Mucosa of stomach (tissue), 1 donor: ENCODE measurements around the gene TTLL9.

Source experiments
- H3K27me3 ChIP-seq: one replicate; pipeline ENCODE4 v1.7.0; 2013; ENCODE audit warnings: mild to moderate bottlenecking, low read length; ENCODE audit not compliant: control insufficient read depth, insufficient read depth
- H3K36me3 ChIP-seq: one replicate; pipeline ENCODE4 v1.7.0; 2013; ENCODE audit warnings: low read length; ENCODE audit not compliant: control insufficient read depth, insufficient read depth
- H3K4me1 ChIP-seq: one replicate; pipeline ENCODE4 v1.7.0; 2013; ENCODE audit warnings: mild to moderate bottlenecking, low read length; ENCODE audit not compliant: control insufficient read depth, insufficient read depth
- H3K4me3 ChIP-seq: one replicate; pipeline ENCODE4 v1.7.0; 2013; ENCODE audit warnings: low read length
- H3K9ac ChIP-seq: one replicate; pipeline ENCODE4 v1.7.0; 2013; ENCODE audit warnings: mild to moderate bottlenecking, low read length, moderate library complexity
- H3K9me3 ChIP-seq: one replicate; pipeline ENCODE4 v1.7.0; 2013; ENCODE audit warnings: mild to moderate bottlenecking, low read length, moderate library complexity; ENCODE audit not compliant: control insufficient read depth
- donor health status: Pancreatic carcinoma.

Gene TTLL9

GRCh38 chr20:31934491-31934890 lies 64.1 kb downstream of the TTLL9 start:
- Histone ChIP-seq H3K27me3 (no peaks in the 10 kb centered on the region), H3K36me3 (no peaks in the 10 kb centered on the region), H3K4me3 (no peak overlapping the region), H3K4me1 (no peaks in the 10 kb centered on the region), H3K9ac (no peak overlapping the region), H3K9me3 (no peaks in the 10 kb centered on the region)

- Histone ChIP-seq H3K9ac (no peak overlapping the region), H3K4me3 (no peak overlapping the region), H3K4me1 (no peaks in the 10 kb centered on the region), H3K27me3 (no peaks in the 10 kb centered on the region), H3K9me3 (no peaks in the 10 kb centered on the region), H3K36me3 (no peaks in the 10 kb centered on the region)
These were observed 64.7 kb downstream of the TTLL9 start for GRCh38 chr20:31934968-31935764.

- H3K9ac ChIP-seq, result no peak overlapping the region
- no peak overlapping the region for H3K4me3 ChIP-seq
These were observed 66.0 kb downstream of the TTLL9 start for GRCh38 chr20:31936420-31936819.

GRCh38 chr20:31937820-31938219 lies 67.4 kb downstream of the TTLL9 start:
- Histone ChIP-seq H3K27me3 (no peaks in the 10 kb centered on the region), H3K4me3 (no peak overlapping the region), H3K36me3 (no peaks in the 10 kb centered on the region), H3K9ac (no peak overlapping the region), H3K4me1 (no peaks in the 10 kb centered on the region), H3K9me3 (no peaks in the 10 kb centered on the region)

More at GRCh38 chr20:31936420-31936819, 66.0 kb downstream of the TTLL9 start:
- Histone ChIP-seq H3K27me3 (no peaks in the 10 kb centered on the region), H3K9me3 (no peaks in the 10 kb centered on the region), H3K4me1 (no peaks in the 10 kb centered on the region), H3K36me3 (no peaks in the 10 kb centered on the region)

- no peaks in the 10 kb centered on the region for H3K27me3 ChIP-seq
- no peaks in the 10 kb centered on the region for H3K4me1 ChIP-seq
- H3K9me3 ChIP-seq, result no peaks in the 10 kb centered on the region
- no peak overlapping the region for H3K9ac ChIP-seq
- H3K4me3 ChIP-seq, result no peak overlapping the region
- H3K36me3 ChIP-seq, result no peaks in the 10 kb centered on the region
These were observed 69.2 kb downstream of the TTLL9 start for GRCh38 chr20:31939661-31940060.

GRCh38 chr20:31943052-31943471 lies 72.6 kb downstream of the TTLL9 start:
- no peak overlapping the region for H3K4me3 ChIP-seq
- no peak overlapping the region for H3K9ac ChIP-seq
- no peaks in the 10 kb centered on the region for H3K36me3 ChIP-seq
- no peaks in the 10 kb centered on the region for H3K4me1 ChIP-seq
- no peaks in the 10 kb centered on the region for H3K9me3 ChIP-seq
- H3K27me3 ChIP-seq, result no peaks in the 10 kb centered on the region

GRCh38 chr20:31945319-31945718 lies 74.9 kb downstream of the TTLL9 start:
- H3K9me3 ChIP-seq, result no peaks in the 10 kb centered on the region
- no peaks in the 10 kb centered on the region for H3K36me3 ChIP-seq
- H3K4me3 ChIP-seq, result no peak overlapping the region
- H3K9ac ChIP-seq, result no peak overlapping the region
- no peaks in the 10 kb centered on the region for H3K4me1 ChIP-seq
- H3K27me3 ChIP-seq, result no peaks in the 10 kb centered on the region

- Histone ChIP-seq H3K9ac (no peak overlapping the region), H3K9me3 (no peaks in the 10 kb centered on the region), H3K36me3 (no peaks in the 10 kb centered on the region), H3K4me3 (no peak overlapping the region), H3K27me3 (no peaks in the 10 kb centered on the region), H3K4me1 (peaks cover 4% of the 10 kb centered on the region)
These were observed 75.4 kb downstream of the TTLL9 start for GRCh38 chr20:31945785-31946184.

GRCh38 chr20:31948008-31948407 lies 77.6 kb downstream of the TTLL9 start:
- Histone ChIP-seq H3K36me3 (no peaks in the 10 kb centered on the region), H3K9ac (no peak overlapping the region), H3K4me1 (peaks cover 10% of the 10 kb centered on the region), H3K9me3 (no peaks in the 10 kb centered on the region), H3K4me3 (no peak overlapping the region), H3K27me3 (no peaks in the 10 kb centered on the region)

GRCh38 chr20:31949877-31950646 lies 79.6 kb downstream of the TTLL9 start:
- Histone ChIP-seq H3K9me3 (no peaks in the 10 kb centered on the region), H3K27me3 (no peaks in the 10 kb centered on the region), H3K4me3 (no peak overlapping the region), H3K36me3 (no peaks in the 10 kb centered on the region), H3K4me1 (peaks cover 10% of the 10 kb centered on the region), H3K9ac (peak overlapping the region; percentile 86)

- H3K9ac ChIP-seq, result peak overlapping the region; percentile 86
- no peaks in the 10 kb centered on the region for H3K27me3 ChIP-seq
- peak overlapping the region; percentile 84 for H3K4me3 ChIP-seq
- no peaks in the 10 kb centered on the region for H3K9me3 ChIP-seq
- H3K4me1 ChIP-seq, result peaks cover 10% of the 10 kb centered on the region
- no peaks in the 10 kb centered on the region for H3K36me3 ChIP-seq
These were observed 80.7 kb downstream of the TTLL9 start for GRCh38 chr20:31951203-31951529.
